ENCODE measurements around the gene TBX2. TPM values are rescaled to one million over a fixed set of nuclear protein-coding genes. Genes with fewer than 3 reads are reported as not detected.

The TBX2 gene
- total and polyA plus RNA-seq, 2 of the 13 experiments (the other 11 are each of a cell fraction or from before 2014, with no cell fraction given), result 2.8 to 15.3 TPM

DNA sequence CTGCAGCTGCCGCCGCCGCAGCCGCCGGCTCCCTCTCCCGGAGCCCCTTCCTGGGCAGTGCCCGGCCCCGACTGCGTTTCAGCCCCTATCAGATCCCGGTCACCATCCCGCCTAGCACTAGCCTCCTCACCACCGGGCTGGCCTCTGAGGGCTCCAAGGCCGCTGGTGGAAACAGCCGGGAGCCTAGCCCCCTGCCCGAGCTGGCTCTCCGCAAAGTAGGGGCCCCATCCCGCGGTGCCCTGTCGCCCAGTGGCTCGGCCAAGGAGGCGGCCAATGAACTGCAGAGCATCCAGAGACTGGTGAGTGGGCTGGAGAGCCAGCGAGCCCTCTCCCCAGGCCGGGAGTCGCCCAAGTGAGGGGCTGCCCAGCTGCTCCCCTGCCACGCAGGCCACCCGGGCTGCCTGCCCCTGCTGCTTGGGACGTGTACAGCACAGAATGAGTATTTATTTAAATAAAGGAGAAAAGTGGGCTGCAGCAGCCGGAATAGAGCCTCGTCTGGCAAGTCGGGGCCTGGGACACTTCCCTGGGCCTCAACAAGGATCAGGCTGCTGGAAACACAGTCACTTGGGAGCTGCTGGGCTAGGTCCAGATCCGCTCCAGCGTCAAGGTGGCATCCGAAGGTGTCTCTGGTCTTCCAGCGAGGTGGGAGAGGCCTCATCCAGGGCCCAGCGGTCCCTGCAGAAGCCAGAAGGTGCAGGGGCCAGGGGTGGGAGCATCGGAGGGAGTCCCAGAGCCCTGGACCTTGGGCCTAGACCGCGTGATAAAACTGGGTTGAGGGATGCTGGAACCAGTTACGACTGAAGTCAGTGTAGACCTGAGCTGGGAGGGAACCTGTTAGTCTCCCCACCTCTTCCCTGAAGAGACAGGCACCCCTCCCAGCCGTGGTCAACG, 8.8 kb downstream of the TBX2 start (continued):
- TF ChIP-seq, protein P1, sequence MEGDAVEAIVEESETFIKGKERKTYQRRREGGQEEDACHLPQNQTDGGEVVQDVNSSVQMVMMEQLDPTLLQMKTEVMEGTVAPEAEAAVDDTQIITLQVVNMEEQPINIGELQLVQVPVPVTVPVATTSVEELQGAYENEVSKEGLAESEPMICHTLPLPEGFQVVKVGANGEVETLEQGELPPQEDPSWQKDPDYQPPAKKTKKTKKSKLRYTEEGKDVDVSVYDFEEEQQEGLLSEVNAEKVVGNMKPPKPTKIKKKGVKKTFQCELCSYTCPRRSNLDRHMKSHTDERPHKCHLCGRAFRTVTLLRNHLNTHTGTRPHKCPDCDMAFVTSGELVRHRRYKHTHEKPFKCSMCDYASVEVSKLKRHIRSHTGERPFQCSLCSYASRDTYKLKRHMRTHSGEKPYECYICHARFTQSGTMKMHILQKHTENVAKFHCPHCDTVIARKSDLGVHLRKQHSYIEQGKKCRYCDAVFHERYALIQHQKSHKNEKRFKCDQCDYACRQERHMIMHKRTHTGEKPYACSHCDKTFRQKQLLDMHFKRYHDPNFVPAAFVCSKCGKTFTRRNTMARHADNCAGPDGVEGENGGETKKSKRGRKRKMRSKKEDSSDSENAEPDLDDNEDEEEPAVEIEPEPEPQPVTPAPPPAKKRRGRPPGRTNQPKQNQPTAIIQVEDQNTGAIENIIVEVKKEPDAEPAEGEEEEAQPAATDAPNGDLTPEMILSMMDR (CRISPR knock-in tag; IDR thresholded peaks at IDR 0.05), result no peak
- TF ChIP-seq MIXL1 (CRISPR knock-in tag; IDR thresholded peaks at IDR 0.05), result no peak

DNA sequence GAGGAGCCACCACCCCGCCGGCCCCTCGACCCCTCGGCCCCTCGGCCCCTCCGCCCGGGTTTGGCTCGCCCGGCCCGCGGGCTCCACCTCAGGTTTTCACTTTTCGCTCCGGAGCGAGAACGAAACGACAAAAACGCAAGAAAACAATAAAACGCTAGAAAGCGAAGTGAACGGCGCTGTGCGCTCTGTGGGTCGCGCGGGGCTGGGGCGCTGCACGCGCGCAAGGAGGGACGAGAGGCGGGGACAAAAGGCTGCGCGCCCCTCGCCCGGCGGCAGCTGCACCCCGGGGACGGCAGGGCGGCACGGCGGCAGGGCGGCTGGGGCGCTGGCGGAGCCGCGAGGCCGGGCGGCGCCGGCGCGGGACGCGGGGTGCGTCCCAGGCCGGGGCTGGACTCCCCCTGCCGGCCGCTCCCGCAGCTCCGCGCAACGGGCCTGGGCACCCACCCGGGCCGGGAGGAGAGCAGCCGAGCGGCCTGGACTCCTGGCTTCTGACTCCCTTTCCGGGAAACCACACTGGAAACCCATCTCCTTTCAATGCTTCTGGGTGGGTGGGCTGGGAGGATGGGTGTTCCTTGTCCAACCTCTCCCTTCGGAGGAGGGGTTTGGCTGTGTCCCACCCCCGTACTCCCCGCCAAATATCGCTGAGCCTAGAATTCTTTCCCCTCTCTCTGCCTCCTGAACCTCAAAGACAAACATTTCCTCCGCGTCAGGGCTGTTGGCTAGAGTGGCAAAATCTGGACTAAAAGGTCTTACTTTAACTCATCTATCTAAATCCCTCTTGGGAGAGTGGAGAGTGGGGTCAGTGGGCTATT, 9.9 kb downstream of the TBX2 start:
- no peaks in the 10 kb centered on the region for H3K9me3 ChIP-seq (ENCODE audit: low read length)
- WGBS (ENCODE audit: low lambda C conversion rate), result 15% methylated on average over 37 of the region's 73 CpGs
- H3K4me1 ChIP-seq (ENCODE audit: insufficient read depth, low read length), result peaks cover 48% of the 10 kb centered on the region
- H3K4me3 ChIP-seq (replicated peaks in 1 of 3; ENCODE audit: insufficient read depth in 1 of 3, low read depth in 2 of 3, low read length in 3 of 3), result peak overlapping the region; percentile 65 to 77 (median 66)
- ChIA-PET POLR2A (interaction anchor here (3.7 kb wide), 1 partner anchor 10 kb away, joined by 19 read pairs; the partner anchor contains the start of gene TBX2), CTCF (ENCODE audit: low intra/inter-chr PET ratio, low total read pairs) (interaction anchor here (0.6 to 1.8 kb wide), 7 partner anchors 53 to 438 kb away, joined by 3 to 13 read pairs (median 3); no protein-coding TSS in a partner anchor)
- H3K79me2 ChIP-seq (ENCODE audit: insufficient read depth, low read length), result no peaks in the 10 kb centered on the region
- no peak for FAIRE-seq
- H3K9ac ChIP-seq (ENCODE audit: insufficient read depth, low read depth, low read length), result peak overlapping the region; percentile 63
- H3K27me3 ChIP-seq (ENCODE audit: control insufficient read depth in 1 of 2, insufficient read depth in 2 of 2, low read length in 2 of 2), result no peaks in the 10 kb centered on the region
- BruUV-seq (replicated peaks), result no TSS peak
- H3K27ac ChIP-seq (ENCODE audit: extremely low read length, insufficient read depth, low read length), result no peak overlapping the region
- ATAC-seq, result peak; percentile 58
- in situ Hi-C loops (cut with HindIII; ENCODE audit: extremely low pct_ligation_motif_present, low pct_unique_long_range_greater_than_20kb), result loop anchor here (5.0 to 10.0 kb wide), 2 partner anchors 173 to 425 kb away; no protein-coding TSS in a partner anchor
- H3K4me2 ChIP-seq (ENCODE audit: low read depth, low read length), result peak overlapping the region; percentile 92
- H3K36me3 ChIP-seq (replicated peaks in 1 of 2; ENCODE audit: control insufficient read depth in 1 of 2, insufficient read depth in 2 of 2, low read length in 2 of 2), result peaks cover 0 to 3% of the 10 kb centered on the region in 2 experiments; a peak in 2 of 5 replicates
- intact Hi-C loops (cut with micrococcal nuclease; ENCODE audit: unreplicated experiment), result loop anchor here (1.0 to 5.0 kb wide), 4 partner anchors 345 to 439 kb away; no protein-coding TSS in a partner anchor
- no peak for DNase-seq (ENCODE audit: low spot score)
- no peaks in the 10 kb centered on the region for H4K20me1 ChIP-seq (ENCODE audit: insufficient read depth, low read length)
- no peak overlapping the region for H2AFZ ChIP-seq (ENCODE audit: low read length)
- no peak for TF ChIP-seq ZNF616 (CRISPR knock-in tag; IDR thresholded peaks at IDR 0.05; ENCODE audit: low read depth)
- TF ChIP-seq ZNF329 (CRISPR knock-in tag; IDR thresholded peaks at IDR 0.05; ENCODE audit: low read depth), result peak; percentile 16; the same call in 1 of the 2 replicates
- no peak for TF ChIP-seq ZMAT3 (CRISPR knock-in tag; conservative IDR thresholded peaks at IDR 0.05)
- TF ChIP-seq ZNF781 (CRISPR knock-in tag; IDR thresholded peaks at IDR 0.05; ENCODE audit: borderline replicate concordance, not compliant biosample characterization), result no peak
- TF ChIP-seq BRF2 (CRISPR knock-in tag; IDR thresholded peaks at IDR 0.05), result no peak
- TF ChIP-seq, protein P2, sequence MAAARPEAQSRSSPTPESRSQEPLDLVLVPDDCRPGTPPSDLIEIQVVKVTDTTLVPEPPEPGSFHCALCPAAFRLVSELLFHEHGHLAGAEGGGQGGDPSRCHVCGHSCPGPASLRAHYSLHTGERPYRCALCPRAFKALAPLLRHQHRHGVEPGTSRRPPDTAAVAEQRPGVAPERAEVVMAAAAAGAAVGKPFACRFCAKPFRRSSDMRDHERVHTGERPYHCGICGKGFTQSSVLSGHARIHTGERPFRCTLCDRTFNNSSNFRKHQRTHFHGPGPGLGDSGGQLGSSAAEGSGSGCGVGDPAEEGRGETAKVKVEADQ (CRISPR knock-in tag; IDR thresholded peaks at IDR 0.05; ENCODE audit: borderline replicate concordance), result no peak
- TF ChIP-seq ZNF749 (CRISPR knock-in tag; IDR thresholded peaks at IDR 0.05; ENCODE audit: borderline replicate concordance), result no peak
- TF ChIP-seq, protein P3, sequence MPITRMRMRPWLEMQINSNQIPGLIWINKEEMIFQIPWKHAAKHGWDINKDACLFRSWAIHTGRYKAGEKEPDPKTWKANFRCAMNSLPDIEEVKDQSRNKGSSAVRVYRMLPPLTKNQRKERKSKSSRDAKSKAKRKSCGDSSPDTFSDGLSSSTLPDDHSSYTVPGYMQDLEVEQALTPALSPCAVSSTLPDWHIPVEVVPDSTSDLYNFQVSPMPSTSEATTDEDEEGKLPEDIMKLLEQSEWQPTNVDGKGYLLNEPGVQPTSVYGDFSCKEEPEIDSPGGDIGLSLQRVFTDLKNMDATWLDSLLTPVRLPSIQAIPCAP (CRISPR knock-in tag; IDR thresholded peaks at IDR 0.05; ENCODE audit: low read depth), result no peak
- no peak for TF ChIP-seq DRAP1 (CRISPR knock-in tag; IDR thresholded peaks at IDR 0.05)
- no peak for TF ChIP-seq ZNF674 (CRISPR knock-in tag; IDR thresholded peaks at IDR 0.05; ENCODE audit: low read depth)
- no peak; the same call in 1 of the 2 replicates for TF ChIP-seq HDAC1 (CRISPR knock-in tag; IDR thresholded peaks at IDR 0.05)
- 0 out of 2 replicates have a peak, but pooled peaks have one; percentile 17 for TF ChIP-seq NR2C2 (CRISPR knock-in tag; IDR thresholded peaks at IDR 0.05; ENCODE audit: borderline replicate concordance)
